NCI-H2227 (cell line): Measurements from ENCODE around the gene S100A11.

Source experiments
- DNase-seq: peaks from one replicate; lab custom pipeline; 2025; ENCODE audit not compliant: unreplicated experiment; lab: John Stamatoyannopoulos, UW

Gene S100A11

DNA sequence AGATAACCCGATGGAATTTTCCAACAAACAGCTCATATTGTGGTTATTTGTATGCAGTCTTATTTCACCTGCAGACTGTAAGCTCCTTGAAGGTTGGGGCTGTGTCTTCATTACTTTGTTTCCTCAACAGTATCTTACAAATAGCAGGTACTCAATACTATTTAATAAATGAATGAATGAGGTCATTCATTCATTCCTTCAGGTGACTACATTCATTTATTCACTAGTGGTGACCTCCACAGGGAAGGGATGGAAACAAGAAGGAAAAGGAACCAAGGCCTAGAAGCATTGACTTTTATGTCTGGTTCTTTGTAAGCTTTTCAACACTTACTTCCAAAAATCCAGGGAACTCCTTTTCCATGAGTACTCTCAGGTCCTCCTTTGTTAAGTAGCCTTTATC lies 51.0 kb downstream of the S100A11 start:
- no peak for DNase-seq

DNA sequence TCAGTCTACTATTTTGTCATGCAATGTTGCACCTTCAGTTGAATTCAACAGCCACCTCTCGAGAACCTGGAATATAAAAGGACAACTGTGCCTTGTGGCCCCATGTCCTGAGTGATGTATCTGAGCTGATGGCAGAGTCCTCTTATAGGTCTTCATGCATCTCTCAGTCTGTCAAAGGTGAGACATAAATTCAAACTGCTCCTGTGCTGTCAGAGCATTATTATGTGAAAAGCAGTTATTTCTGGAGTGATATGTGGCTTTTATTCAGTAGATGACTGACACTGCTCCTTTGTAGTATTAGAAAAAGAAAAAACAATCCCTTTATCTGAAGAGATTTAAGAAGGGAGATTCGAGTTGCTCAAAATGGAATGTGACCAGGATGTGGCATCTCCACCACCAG lies 51.5 kb downstream of the S100A11 start:
- DNase-seq, result no peak

DNA sequence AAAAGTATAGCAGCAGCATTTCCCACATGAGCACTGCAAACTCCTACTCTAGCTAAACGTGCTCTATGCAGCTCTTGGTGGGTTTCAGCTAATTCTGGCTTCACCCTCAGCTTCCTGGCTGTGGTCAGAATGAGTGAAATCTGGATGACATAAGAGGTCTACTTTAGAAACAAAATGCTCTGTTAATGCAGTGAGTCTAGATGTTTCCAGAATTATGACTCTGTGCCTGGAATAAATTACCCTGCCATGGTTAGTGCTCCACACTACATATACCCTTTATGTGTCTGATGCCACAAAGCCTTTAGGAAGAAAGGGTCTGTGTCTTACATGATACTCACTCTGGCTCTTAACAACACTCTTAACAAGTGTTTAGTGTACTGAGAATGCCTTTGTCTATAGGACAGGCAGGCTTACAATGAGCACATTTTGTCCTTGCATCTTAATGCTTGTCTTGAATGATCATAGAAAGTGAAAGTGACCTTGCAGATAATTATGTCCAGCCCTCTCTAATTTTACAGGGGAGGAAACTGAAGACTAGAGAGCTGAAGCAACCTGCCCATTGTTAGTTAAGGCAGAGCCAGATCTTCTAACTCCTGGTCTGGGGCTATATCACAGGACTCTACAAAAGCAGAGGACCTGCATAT lies 52.4 kb downstream of the S100A11 start:
- DNase-seq, result no peak
